Endothelial cell of umbilical vein (primary cell): ENCODE results near the gene PLEKHA5. TPM values are rescaled to one million over a fixed set of nuclear protein-coding genes. Genes with fewer than 3 reads are reported as not detected.

Source experiments
- BruUV-seq: library from RNA; stranded (reverse); fragments of 400-500 nt; replicated peaks from 2 replicates; lab custom pipeline; 2021; lab: Mats Ljungman, UMichigan
- CTCF ChIA-PET: fragments of 300-600, 350-600 bp; sonication (Branson Sonifier 250); formaldehyde crosslinking; loops from one replicate; lab custom pipeline; 2021; ENCODE audit warnings: antibody characterized with exemption, inconsistent platforms; lab: Charles Lee
- POLR2A ChIA-PET: fragments of 300-600, 350-600 bp; sonication (Branson Sonifier 250); formaldehyde crosslinking; loops from one replicate; lab custom pipeline; 2021; ENCODE audit warnings: antibody characterized with exemption, inconsistent platforms; lab: Charles Lee
- DNase-seq: peaks from one replicate; pipeline ENCODE4 v3.0.0-alpha.2; 2011; ENCODE audit warnings: low read depth, low spot score
- FAIRE-seq: peaks from 2 replicates; lab custom pipeline; 2011; peaks lifted over from hg19 to GRCh38; lab: Jason Lieb, UNC
- H2AFZ ChIP-seq: 2 replicates; pipeline ENCODE4 v1.6.0; 2012; ENCODE audit warnings: low read depth, low read length, control low read depth, inconsistent platforms
- H3K27ac ChIP-seq: 2 replicates; pipeline ENCODE4 v1.5.1; 2011; ENCODE audit warnings: low read depth, mild to moderate bottlenecking, control low read depth, low read length, moderate library complexity; ENCODE audit not compliant: insufficient read depth
- H3K27me3 ChIP-seq, 2 experiments: 2 replicates each; pipeline versions ENCODE4 v1.6.0 to v1.6.1; 2011; ENCODE audit warnings: low read length in 2 of 2, mixed read lengths in 1 of 2; ENCODE audit not compliant: control insufficient read depth in 2 of 2, insufficient read depth in 2 of 2
- H3K36me3 ChIP-seq, 2 experiments: 2 replicates in 1 of 2; 3 replicates in 1 of 2; pipeline ENCODE4 v1.5.1; 2011; ENCODE audit warnings: low read length in 2 of 2, mild to moderate bottlenecking in 1 of 2, moderate library complexity in 1 of 2; ENCODE audit not compliant: control insufficient read depth in 2 of 2, insufficient read depth in 2 of 2; ENCODE audit errors: extremely low read depth in 1 of 2
- H3K4me1 ChIP-seq: 3 replicates; pipeline ENCODE4 v1.5.1; 2011; ENCODE audit warnings: mild to moderate bottlenecking, low read length; ENCODE audit not compliant: control insufficient read depth, insufficient read depth; ENCODE audit errors: extremely low read depth
- H3K4me2 ChIP-seq: 2 replicates; pipeline ENCODE4 v1.6.1; 2011; ENCODE audit warnings: low read length, control low read depth, mixed read lengths; ENCODE audit not compliant: insufficient read depth
- H3K4me3 ChIP-seq, 3 experiments: fragments of 200-600 bp in 1 of 3; sonication (generic), shearing (Covaris generic) in 1 of 3; replicated peaks in 1 of 3; 2 replicates each; pipeline ENCODE4 v1.5.1; 2011 to 2016; ENCODE audit warnings: control low read depth in 3 of 3, low read length in 3 of 3, mild to moderate bottlenecking in 2 of 3, inconsistent platforms in 1 of 3, low read depth in 1 of 3, moderate library complexity in 1 of 3; ENCODE audit not compliant: insufficient read depth in 1 of 3
- H3K79me2 ChIP-seq: 2 replicates; pipeline ENCODE4 v1.6.0; 2012; ENCODE audit warnings: low read length, inconsistent platforms; ENCODE audit not compliant: control insufficient read depth, insufficient read depth
- H3K9ac ChIP-seq: replicated peaks from 2 replicates; pipeline ENCODE3; 2011; ENCODE audit warnings: low read length, control low read depth; ENCODE audit not compliant: insufficient read depth; ENCODE audit errors: extremely low read depth
- H3K9me1 ChIP-seq: replicated peaks from 3 replicates; pipeline ENCODE4 v1.6.0; 2011; ENCODE audit warnings: mild to moderate bottlenecking, low read length; ENCODE audit not compliant: control insufficient read depth, insufficient read depth; ENCODE audit errors: extremely low read depth
- H3K9me3 ChIP-seq: replicated peaks from 2 replicates; pipeline ENCODE4 v1.5.1; 2012; ENCODE audit warnings: low read length, inconsistent platforms; ENCODE audit not compliant: control insufficient read depth, insufficient read depth
- H4K20me1 ChIP-seq: replicated peaks from 2 replicates; pipeline ENCODE3; 2011; ENCODE audit warnings: mild to moderate bottlenecking, low read length; ENCODE audit not compliant: control insufficient read depth, insufficient read depth; ENCODE audit errors: extremely low read depth
- EZH2 ChIP-seq: IDR thresholded peaks from 2 replicates; pipeline ENCODE4 v1.6.1; 2012; ENCODE audit warnings: borderline replicate concordance, low read depth, mild to moderate bottlenecking, moderate library complexity, low read length, inconsistent platforms; ENCODE audit not compliant: severe bottlenecking
- FOS ChIP-seq: IDR thresholded peaks from 2 replicates; pipeline ENCODE4 v1.6.1; 2011; ENCODE audit warnings: mild to moderate bottlenecking, low read length, moderate library complexity, borderline replicate concordance; ENCODE audit not compliant: insufficient read depth
- GATA2 ChIP-seq: IDR thresholded peaks from 2 replicates; pipeline ENCODE4 v1.7.0; 2011; ENCODE audit warnings: low read depth, mild to moderate bottlenecking, moderate library complexity, mixed read lengths, low read length; ENCODE audit not compliant: insufficient read length, insufficient read depth
- JUN ChIP-seq: IDR thresholded peaks from 2 replicates; pipeline ENCODE4 v1.6.1; 2011; ENCODE audit warnings: borderline replicate concordance, low read depth; ENCODE audit not compliant: insufficient read length, insufficient read depth
- MYC ChIP-seq: IDR thresholded peaks from one replicate; pipeline ENCODE4 v1.6.1; 2011; ENCODE audit warnings: mild to moderate bottlenecking, low read depth, low read length
- POLR2A ChIP-seq: IDR thresholded peaks from 2 replicates; pipeline ENCODE4 v1.6.1; 2012; ENCODE audit warnings: low read depth, mild to moderate bottlenecking, control low read depth, low read length
- POLR2AphosphoS5 ChIP-seq: IDR thresholded peaks from 2 replicates; pipeline ENCODE4 v1.6.1; 2012; ENCODE audit warnings: low read depth, mild to moderate bottlenecking, control low read depth, low read length, moderate library complexity; ENCODE audit not compliant: insufficient read depth
- dilution Hi-C: fragments of 300-500 bp; cut with MboI; formaldehyde crosslinking; loops from one replicate; pipeline ENCODE4 v1.15.0; 2019; ENCODE audit warnings: low sequenced_read_pairs; ENCODE audit not compliant: extremely low pct_ligation_motif_present
- intact Hi-C: fragments of 100-400 bp; cut with micrococcal nuclease; formaldehyde crosslinking; loops from one replicate; pipeline ENCODE4 v1.10.0; 2022
- polyA plus RNA-seq, 4 experiments: library from polyadenylated mRNA; depleted of rRNA in 3 of 4; stranded (reverse) in 3 of 4; unstranded in 1 of 4; fragments of >200 nt; gene quantifications; 2 replicates each; pipeline versions ENCODE4 v1.2.1 to v1.2.3, GENCODE V29; 2011 to 2012; ENCODE audit warnings: missing spikeins in 1 of 4
- total RNA-seq: library from RNA; stranded (reverse); gene quantifications from 2 replicates; pipeline ENCODE4 v1.2.3, GENCODE V29; 2021
- TF ChIP-seq, protein P1 (sequence below): IDR thresholded peaks from 2 replicates; pipeline ENCODE4 v1.6.1; 2011; ENCODE audit not compliant: insufficient read depth, insufficient read length
- TF ChIP-seq, protein P2 (sequence below), 2 donors: IDR thresholded peaks; 1 replicate in 1 of 2; 2 replicates in 1 of 2; pipeline ENCODE4 v1.5.1; 2011; ENCODE audit warnings: low read length in 2 of 2, mild to moderate bottlenecking in 2 of 2, moderate library complexity in 2 of 2, control low read depth in 1 of 2, inconsistent platforms in 1 of 2, low read depth in 1 of 2; ENCODE audit not compliant: insufficient read depth in 1 of 2; ENCODE audit errors: extremely low read depth in 1 of 2

PLEKHA5 gene
- total and polyA plus RNA-seq, 2 donors (not counting 3 experiments of a cell fraction or from before 2014, with no cell fraction given): 2.5 to 12.7 TPM

DNA sequence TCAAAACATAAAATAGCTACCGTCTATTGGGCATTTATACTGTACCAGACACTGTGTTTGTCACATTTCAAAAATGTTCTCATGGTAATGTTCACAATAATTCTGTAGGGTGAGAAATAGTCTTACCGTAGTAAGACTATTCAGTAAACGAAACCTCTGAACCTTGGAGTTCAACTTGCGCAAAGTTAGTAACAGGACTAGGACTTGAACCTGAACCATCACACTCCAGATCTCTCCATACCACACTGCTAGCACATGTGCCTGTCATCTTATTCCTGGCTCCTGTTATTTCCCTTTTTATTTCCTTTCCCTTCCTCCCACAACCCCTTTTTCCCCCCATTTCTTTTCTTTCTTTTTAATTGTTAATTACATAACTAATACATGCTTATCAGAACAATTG is 65.4 kb downstream of the PLEKHA5 start:
- H3K79me2 ChIP-seq: no peaks in the 10 kb centered on the region
- POLR2A ChIA-PET: no interaction called here
- no TSS peak for BruUV-seq
- H4K20me1 ChIP-seq: no peaks in the 10 kb centered on the region
- DNase-seq (no peak), FAIRE-seq (no peak)
- H3K9ac ChIP-seq: no peak overlapping the region
- no peak for TF ChIP-seq EZH2
- TF ChIP-seq, protein P1, sequence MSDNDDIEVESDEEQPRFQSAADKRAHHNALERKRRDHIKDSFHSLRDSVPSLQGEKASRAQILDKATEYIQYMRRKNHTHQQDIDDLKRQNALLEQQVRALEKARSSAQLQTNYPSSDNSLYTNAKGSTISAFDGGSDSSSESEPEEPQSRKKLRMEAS: no peak
- H3K9me1 ChIP-seq: no peaks in the 10 kb centered on the region
- no peak overlapping the region for H3K4me2 ChIP-seq
- no peaks in the 10 kb centered on the region for H3K9me3 ChIP-seq
- no peak overlapping the region for H3K27ac ChIP-seq
- intact Hi-C loops: no loop called here
- CTCF ChIA-PET: interaction anchor here (1.0 kb wide), 1 partner anchor 9 kb away, joined by 3 read pairs; no protein-coding TSS in a partner anchor
- dilution Hi-C loops: no loop called here
- H3K36me3 ChIP-seq: no peaks in the 10 kb centered on the region
- H2AFZ ChIP-seq: no peak overlapping the region
- peaks cover 8% of the 10 kb centered on the region for H3K4me1 ChIP-seq
- H3K27me3 ChIP-seq: no peaks in the 10 kb centered on the region
- H3K4me3 ChIP-seq: no peak overlapping the region

DNA sequence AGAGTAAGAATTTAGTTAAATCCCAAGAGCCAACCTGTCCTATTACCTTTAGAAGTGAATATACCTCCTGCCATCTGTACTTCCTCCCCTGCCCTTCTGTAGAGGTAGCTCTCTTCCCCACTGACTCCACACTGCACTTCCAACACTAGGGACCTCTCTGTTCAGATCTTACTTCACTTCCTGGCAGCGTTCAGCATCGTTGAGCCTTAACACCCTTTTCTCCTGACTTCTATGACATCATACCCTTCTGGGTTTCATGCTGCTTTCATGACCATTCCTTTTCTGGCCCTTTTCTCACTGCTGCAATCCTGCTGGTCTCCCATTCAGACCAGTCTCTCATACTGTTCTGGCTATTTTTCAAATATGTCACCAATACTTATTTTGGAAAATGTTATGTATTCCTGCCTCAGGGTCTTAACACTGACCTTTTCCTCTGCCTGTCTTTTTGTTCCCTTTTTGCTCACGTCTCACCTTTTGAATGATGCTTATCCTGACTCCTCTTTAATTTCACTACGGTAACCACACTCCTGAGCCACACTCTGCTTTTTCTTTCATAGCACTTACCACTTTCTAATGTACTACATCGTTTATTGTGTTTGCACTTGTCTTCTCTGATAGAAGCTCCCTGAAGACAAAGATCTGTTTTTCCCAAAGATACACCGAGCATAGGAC is 67.6 kb downstream of the PLEKHA5 start:
- intact Hi-C loops: no loop called here

More for the DNA sequence above, 67.6 kb downstream of the PLEKHA5 start:
- Histone ChIP-seq H2AFZ (no peak overlapping the region), H3K9ac (no peak overlapping the region), H3K4me2 (no peak overlapping the region), H3K27ac (no peak overlapping the region), H3K9me3 (no peaks in the 10 kb centered on the region), H4K20me1 (no peaks in the 10 kb centered on the region), H3K79me2 (no peaks in the 10 kb centered on the region), H3K4me3 (no peak overlapping the region), H3K36me3 (no peaks in the 10 kb centered on the region), H3K9me1 (no peaks in the 10 kb centered on the region), H3K4me1 (no peaks in the 10 kb centered on the region), H3K27me3 (no peaks in the 10 kb centered on the region)
- no TSS peak for BruUV-seq
- POLR2A ChIA-PET: no interaction called here
- dilution Hi-C loops: no loop called here
- DNase-seq (no peak), FAIRE-seq (no peak)
- CTCF ChIA-PET: interaction anchor here (1.5 kb wide), 1 partner anchor 11 kb away, joined by 6 read pairs; no protein-coding TSS in a partner anchor
- TF ChIP-seq MYC (no peak), FOS (no peak), POLR2AphosphoS5 (no peak), POLR2A (no peak), JUN (no peak), GATA2 (no peak), EZH2 (no peak)
- TF ChIP-seq, protein P2, sequence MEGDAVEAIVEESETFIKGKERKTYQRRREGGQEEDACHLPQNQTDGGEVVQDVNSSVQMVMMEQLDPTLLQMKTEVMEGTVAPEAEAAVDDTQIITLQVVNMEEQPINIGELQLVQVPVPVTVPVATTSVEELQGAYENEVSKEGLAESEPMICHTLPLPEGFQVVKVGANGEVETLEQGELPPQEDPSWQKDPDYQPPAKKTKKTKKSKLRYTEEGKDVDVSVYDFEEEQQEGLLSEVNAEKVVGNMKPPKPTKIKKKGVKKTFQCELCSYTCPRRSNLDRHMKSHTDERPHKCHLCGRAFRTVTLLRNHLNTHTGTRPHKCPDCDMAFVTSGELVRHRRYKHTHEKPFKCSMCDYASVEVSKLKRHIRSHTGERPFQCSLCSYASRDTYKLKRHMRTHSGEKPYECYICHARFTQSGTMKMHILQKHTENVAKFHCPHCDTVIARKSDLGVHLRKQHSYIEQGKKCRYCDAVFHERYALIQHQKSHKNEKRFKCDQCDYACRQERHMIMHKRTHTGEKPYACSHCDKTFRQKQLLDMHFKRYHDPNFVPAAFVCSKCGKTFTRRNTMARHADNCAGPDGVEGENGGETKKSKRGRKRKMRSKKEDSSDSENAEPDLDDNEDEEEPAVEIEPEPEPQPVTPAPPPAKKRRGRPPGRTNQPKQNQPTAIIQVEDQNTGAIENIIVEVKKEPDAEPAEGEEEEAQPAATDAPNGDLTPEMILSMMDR (IDR thresholded peaks at IDR 0.05; ENCODE audit: extremely low read depth in 1 of 2, insufficient read depth in 1 of 2, low read depth in 1 of 2, low read length in 2 of 2): no peak
- TF ChIP-seq, protein P1: no peak
